ENCODE data around the gene FKBP7. TPM values are rescaled to one million over a fixed set of nuclear protein-coding genes. Genes with fewer than 3 reads are reported as not detected.

The FKBP7 gene
- total RNA-seq, 1 donor from 2014 or later, result 47.0 TPM

- peak within 1 kb of the TSS; percentile 71 for H3K9ac ChIP-seq
- H3K27ac ChIP-seq, result peak within 1 kb of the TSS; percentile 88
- peaks cover 62% of the 10 kb centered on the region for H3K79me2 ChIP-seq (ENCODE audit: low read depth)
- peaks cover 22% of the 10 kb centered on the region for H3F3A ChIP-seq (ENCODE audit: low read depth)
- Mint-ChIP-seq H3K4me1 (peaks cover 31% of the 10 kb centered on the region), H3K4me3 (peak within 1 kb of the TSS; percentile 98), H3K36me3 (peaks cover 1% of the 10 kb centered on the region), H3K27ac (peak within 1 kb of the TSS; percentile 97), H3K27me3 (ENCODE audit: insufficient read depth, low read depth) (no peaks in the 10 kb centered on the region), H3K9me3 (no peaks in the 10 kb centered on the region)
- no peaks in the 10 kb centered on the region for H3K9me3 ChIP-seq (ENCODE audit: low read depth)
- peaks cover 22% of the 10 kb centered on the region for H4K20me1 ChIP-seq (ENCODE audit: low read depth)
- H3K36me3 ChIP-seq, result no peaks in the 10 kb centered on the region
- H3K4me2 ChIP-seq, result peak within 1 kb of the TSS; percentile 94
- peak within 1 kb of the TSS; percentile 90 for H3K4me3 ChIP-seq
- peak; percentile 91 for DNase-seq (ENCODE audit: low spot score)
- peaks cover 23% of the 10 kb centered on the region for H3K4me1 ChIP-seq
- H3K27me3 ChIP-seq, result peaks cover 7% of the 10 kb centered on the region
- TF ChIP-seq EZH2 (IDR thresholded peaks at IDR 0.05), result no peak
- TF ChIP-seq EZH2phosphoT487 (IDR thresholded peaks at IDR 0.05), result peak; percentile 55
- TF ChIP-seq CTCF (IDR thresholded peaks at IDR 0.05), result no peak
- H2AFZ ChIP-seq (replicated peaks), result peak within 1 kb of the TSS; percentile 80
These were observed 2.1 kb upstream of the FKBP7 start, which contains the start of gene PLEKHA3 for GRCh38 chr2:178480227-178481181. Gene PLEKHA3, plus strand, starts transcription at chr2:178480457. Its CDS starts 413 bp downstream, at chr2:178480870.

GRCh38 chr2:178479758-178480226 is 1.4 kb upstream of the FKBP7 start:
- Mint-ChIP-seq H3K4me1 (peaks cover 31% of the 10 kb centered on the region), H3K36me3 (no peaks in the 10 kb centered on the region), H3K9me3 (no peaks in the 10 kb centered on the region), H3K27me3 (ENCODE audit: insufficient read depth, low read depth) (no peaks in the 10 kb centered on the region), H3K27ac (no peak overlapping the region), H3K4me3 (peak overlapping the region; percentile 92)
- Histone ChIP-seq H3K4me3 (peak overlapping the region; percentile 90), H3K27ac (no peak overlapping the region), H3K4me1 (peaks cover 23% of the 10 kb centered on the region), H3K4me2 (peak overlapping the region; percentile 91), H3F3A (ENCODE audit: low read depth) (peaks cover 22% of the 10 kb centered on the region), H3K9ac (peak overlapping the region; percentile 71), H3K9me3 (ENCODE audit: low read depth) (no peaks in the 10 kb centered on the region), H3K79me2 (ENCODE audit: low read depth) (peaks cover 62% of the 10 kb centered on the region), H3K36me3 (no peaks in the 10 kb centered on the region), H4K20me1 (ENCODE audit: low read depth) (peaks cover 22% of the 10 kb centered on the region), H2AFZ (replicated peaks) (peak overlapping the region; percentile 80), H3K27me3 (peaks cover 7% of the 10 kb centered on the region)
- DNase-seq (ENCODE audit: low spot score), result no peak
- TF ChIP-seq EZH2 (IDR thresholded peaks at IDR 0.05) (no peak), CTCF (IDR thresholded peaks at IDR 0.05) (no peak), EZH2phosphoT487 (IDR thresholded peaks at IDR 0.05) (no peak)

- Histone ChIP-seq H3K4me1 (peaks cover 23% of the 10 kb centered on the region), H3K27ac (no peak overlapping the region), H3K9ac (no peak overlapping the region), H4K20me1 (ENCODE audit: low read depth) (peaks cover 17% of the 10 kb centered on the region), H3K4me2 (peak overlapping the region; percentile 94), H3K27me3 (peaks cover 7% of the 10 kb centered on the region), H3K79me2 (ENCODE audit: low read depth) (peaks cover 58% of the 10 kb centered on the region), H3K9me3 (ENCODE audit: low read depth) (no peaks in the 10 kb centered on the region), H3F3A (ENCODE audit: low read depth) (peaks cover 22% of the 10 kb centered on the region), H2AFZ (replicated peaks) (no peak overlapping the region), H3K4me3 (peak overlapping the region; percentile 90), H3K36me3 (no peaks in the 10 kb centered on the region)
- Mint-ChIP-seq H3K27ac (peak overlapping the region; percentile 94), H3K4me1 (peaks cover 26% of the 10 kb centered on the region), H3K27me3 (ENCODE audit: insufficient read depth, low read depth) (no peaks in the 10 kb centered on the region), H3K36me3 (no peaks in the 10 kb centered on the region), H3K4me3 (peak overlapping the region; percentile 92), H3K9me3 (no peaks in the 10 kb centered on the region)
- DNase-seq (ENCODE audit: low spot score), result no peak
- TF ChIP-seq CTCF (IDR thresholded peaks at IDR 0.05), result no peak
- TF ChIP-seq EZH2phosphoT487 (IDR thresholded peaks at IDR 0.05), result no peak
- no peak for TF ChIP-seq EZH2 (IDR thresholded peaks at IDR 0.05)
These were observed 846 bp upstream of the FKBP7 start for GRCh38 chr2:178479275-178479616.

Data from neural progenitor cell (in vitro differentiated cells).